DOHH2 (cell line): ENCODE data around the gene CDT1.

Source experiments
- EZH2phosphoT487 ChIP-seq: fragments of 200-600 bp; sonication (generic); IDR thresholded peaks from 2 replicates; pipeline ENCODE4 v1.6.1; 2017; ENCODE audit warnings: borderline replicate concordance, mild to moderate bottlenecking, antibody characterized with exemption, low read length, moderate library complexity, mixed read lengths
- TF ChIP-seq, protein P1 (sequence below): fragments of 200-600 bp; sonication (generic); IDR thresholded peaks from one replicate; pipeline ENCODE4 v1.5.1; 2014; ENCODE audit warnings: antibody characterized with exemption, mild to moderate bottlenecking, low read depth, low read length; ENCODE audit not compliant: poor library complexity, severe bottlenecking

GRCh38 chr16:88804173-88804551 is 573 bp downstream of the CDT1 start:
- TF ChIP-seq, protein P1, sequence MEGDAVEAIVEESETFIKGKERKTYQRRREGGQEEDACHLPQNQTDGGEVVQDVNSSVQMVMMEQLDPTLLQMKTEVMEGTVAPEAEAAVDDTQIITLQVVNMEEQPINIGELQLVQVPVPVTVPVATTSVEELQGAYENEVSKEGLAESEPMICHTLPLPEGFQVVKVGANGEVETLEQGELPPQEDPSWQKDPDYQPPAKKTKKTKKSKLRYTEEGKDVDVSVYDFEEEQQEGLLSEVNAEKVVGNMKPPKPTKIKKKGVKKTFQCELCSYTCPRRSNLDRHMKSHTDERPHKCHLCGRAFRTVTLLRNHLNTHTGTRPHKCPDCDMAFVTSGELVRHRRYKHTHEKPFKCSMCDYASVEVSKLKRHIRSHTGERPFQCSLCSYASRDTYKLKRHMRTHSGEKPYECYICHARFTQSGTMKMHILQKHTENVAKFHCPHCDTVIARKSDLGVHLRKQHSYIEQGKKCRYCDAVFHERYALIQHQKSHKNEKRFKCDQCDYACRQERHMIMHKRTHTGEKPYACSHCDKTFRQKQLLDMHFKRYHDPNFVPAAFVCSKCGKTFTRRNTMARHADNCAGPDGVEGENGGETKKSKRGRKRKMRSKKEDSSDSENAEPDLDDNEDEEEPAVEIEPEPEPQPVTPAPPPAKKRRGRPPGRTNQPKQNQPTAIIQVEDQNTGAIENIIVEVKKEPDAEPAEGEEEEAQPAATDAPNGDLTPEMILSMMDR: no peak
- TF ChIP-seq EZH2phosphoT487: no peak
